Brain microvascular endothelial cell (primary cell): Measurements from ENCODE around the gene GABPB2.

ENCODE experiments used
- DNase-seq: peaks from one replicate; pipeline ENCODE4 v3.0.0-alpha.2; 2020
- H3K27ac ChIP-seq: fragments of 250-450 bp; sonication (Bioruptor Pico); 2 replicates; pipeline ENCODE4 v1.5.1; 2020; ENCODE audit warnings: mild to moderate bottlenecking, moderate library complexity
- H3K27me3 ChIP-seq: fragments of 250-450 bp; sonication (Bioruptor Pico); replicated peaks from 2 replicates; pipeline ENCODE4 v1.5.1; 2020; ENCODE audit warnings: mild to moderate bottlenecking
- H3K36me3 ChIP-seq: fragments of 250-450 bp; sonication (Bioruptor Pico); replicated peaks from 2 replicates; pipeline ENCODE4 v1.5.1; 2020; ENCODE audit warnings: mild to moderate bottlenecking
- H3K4me3 ChIP-seq: 2 replicates; pipeline ENCODE4 v1.5.1; 2011; ENCODE audit warnings: low read depth, mild to moderate bottlenecking, control low read depth, low read length, moderate library complexity
- CTCF ChIP-seq: IDR thresholded peaks from 2 replicates; pipeline ENCODE4 v1.5.1; 2011; ENCODE audit warnings: low read depth, mild to moderate bottlenecking, moderate library complexity, low read length, control low read depth, inconsistent platforms; ENCODE audit errors: missing control alignments
- in situ Hi-C: cut with HindIII; loops from 2 replicates; pipeline ENCODE4 v1.10.0; 2017; ENCODE audit warnings: low sequenced_read_pairs, low pct_ligation_motif_present

GABPB2 gene

GRCh38 chr1:151167116-151167515, 96.6 kb downstream of the GABPB2 start:
- no peak for TF ChIP-seq CTCF
- DNase-seq, result no peak
- Histone ChIP-seq H3K36me3 (peaks cover 29% of the 10 kb centered on the region), H3K27me3 (no peaks in the 10 kb centered on the region), H3K4me3 (peak overlapping the region; percentile 95), H3K27ac (no peak overlapping the region)
- in situ Hi-C loops, result no loop called here

GRCh38 chr1:151171190-151171589, 100.6 kb downstream of the GABPB2 start:
- no peak overlapping the region for H3K4me3 ChIP-seq
- no peak for TF ChIP-seq CTCF
- H3K36me3 ChIP-seq, result peaks cover 39% of the 10 kb centered on the region
- DNase-seq, result no peak
- in situ Hi-C loops, result no loop called here
- no peak overlapping the region for H3K27ac ChIP-seq
- H3K27me3 ChIP-seq, result no peaks in the 10 kb centered on the region
